ENCODE measurements around the gene CAMKMT.

The CAMKMT gene

DNA sequence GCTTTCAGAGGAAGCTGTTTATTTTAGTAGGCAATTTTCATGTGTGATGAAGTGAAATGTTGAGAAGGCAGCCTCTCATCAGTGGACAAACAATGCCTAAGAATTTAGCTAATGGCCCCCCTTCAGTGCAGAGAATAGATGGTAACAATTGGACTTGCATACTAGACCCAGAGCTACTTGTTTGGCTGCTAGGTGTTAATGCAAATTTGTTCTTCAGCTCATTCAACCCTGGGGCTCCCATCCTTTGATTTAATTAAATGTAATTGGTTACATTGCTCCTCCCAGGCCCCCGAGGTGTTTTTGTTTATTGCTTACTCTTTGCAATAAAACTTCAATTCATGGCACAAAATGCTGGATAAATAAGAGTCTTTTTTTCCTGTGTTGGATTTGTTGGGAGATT, 68.6 kb downstream of the CAMKMT start:
- DNase-seq (ENCODE audit: low read depth): no peak
- TF ChIP-seq, protein P1, sequence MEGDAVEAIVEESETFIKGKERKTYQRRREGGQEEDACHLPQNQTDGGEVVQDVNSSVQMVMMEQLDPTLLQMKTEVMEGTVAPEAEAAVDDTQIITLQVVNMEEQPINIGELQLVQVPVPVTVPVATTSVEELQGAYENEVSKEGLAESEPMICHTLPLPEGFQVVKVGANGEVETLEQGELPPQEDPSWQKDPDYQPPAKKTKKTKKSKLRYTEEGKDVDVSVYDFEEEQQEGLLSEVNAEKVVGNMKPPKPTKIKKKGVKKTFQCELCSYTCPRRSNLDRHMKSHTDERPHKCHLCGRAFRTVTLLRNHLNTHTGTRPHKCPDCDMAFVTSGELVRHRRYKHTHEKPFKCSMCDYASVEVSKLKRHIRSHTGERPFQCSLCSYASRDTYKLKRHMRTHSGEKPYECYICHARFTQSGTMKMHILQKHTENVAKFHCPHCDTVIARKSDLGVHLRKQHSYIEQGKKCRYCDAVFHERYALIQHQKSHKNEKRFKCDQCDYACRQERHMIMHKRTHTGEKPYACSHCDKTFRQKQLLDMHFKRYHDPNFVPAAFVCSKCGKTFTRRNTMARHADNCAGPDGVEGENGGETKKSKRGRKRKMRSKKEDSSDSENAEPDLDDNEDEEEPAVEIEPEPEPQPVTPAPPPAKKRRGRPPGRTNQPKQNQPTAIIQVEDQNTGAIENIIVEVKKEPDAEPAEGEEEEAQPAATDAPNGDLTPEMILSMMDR (IDR thresholded peaks at IDR 0.05; ENCODE audit: low read depth, low read length, missing control alignments): no peak
- no peak overlapping the region for H3K4me3 ChIP-seq (ENCODE audit: low read depth, low read length)

DNA sequence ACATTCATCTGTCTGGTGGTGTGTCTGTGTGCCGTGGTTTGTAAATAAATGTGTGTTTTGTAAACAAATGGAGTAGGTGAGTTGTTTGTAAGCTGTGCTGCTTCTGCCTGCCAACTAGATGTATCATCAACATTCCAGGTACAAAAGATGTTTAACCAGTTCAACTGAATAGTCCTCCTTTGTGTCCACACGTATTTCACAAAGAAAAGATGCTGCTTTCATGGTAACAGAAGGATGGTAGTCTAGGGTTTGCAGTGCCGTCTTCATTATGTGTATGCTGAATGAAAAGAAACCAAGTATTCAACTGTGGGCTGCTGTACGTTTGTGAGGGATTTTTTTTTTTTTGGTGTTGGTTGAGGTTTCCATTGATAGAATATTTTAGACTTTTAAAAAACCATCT, 72.1 kb downstream of the CAMKMT start:
- DNase-seq (ENCODE audit: low read depth): no peak
- TF ChIP-seq, protein P1 (IDR thresholded peaks at IDR 0.05; ENCODE audit: low read depth, low read length, missing control alignments): no peak
- no peak overlapping the region for H3K4me3 ChIP-seq (ENCODE audit: low read depth, low read length)

GRCh38 chr2:44441200-44441599, 79.5 kb downstream of the CAMKMT start:
- DNase-seq (ENCODE audit: low read depth): no peak
- TF ChIP-seq, protein P1 (IDR thresholded peaks at IDR 0.05; ENCODE audit: low read depth, low read length, missing control alignments): no peak
- H3K4me3 ChIP-seq (ENCODE audit: low read depth, low read length): no peak overlapping the region

DNA sequence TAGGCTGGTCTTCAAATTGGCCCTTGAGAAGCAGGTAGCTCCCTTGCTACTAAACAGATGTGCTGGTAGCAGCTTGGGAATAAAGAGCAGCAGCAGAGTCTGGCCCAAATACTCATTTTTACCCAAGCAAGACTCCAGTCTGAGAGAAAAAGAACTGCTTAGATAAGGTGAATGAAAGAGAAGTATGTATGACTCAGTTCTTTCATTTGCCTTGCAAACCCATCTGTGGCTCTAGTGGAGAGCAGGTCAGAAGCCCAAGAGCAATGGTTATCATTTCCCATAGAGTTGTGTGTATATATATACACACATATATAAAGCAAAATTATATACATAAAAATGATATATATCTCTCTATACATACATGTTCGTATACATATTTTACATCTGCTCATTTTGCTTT, 80.3 kb downstream of the CAMKMT start:
- no peak overlapping the region for H3K4me3 ChIP-seq (ENCODE audit: low read depth, low read length)
- TF ChIP-seq, protein P1 (IDR thresholded peaks at IDR 0.05; ENCODE audit: low read depth, low read length, missing control alignments): no peak
- DNase-seq (ENCODE audit: low read depth): no peak

GRCh38 chr2:44443517-44443916, 81.8 kb downstream of the CAMKMT start:
- TF ChIP-seq, protein P1 (IDR thresholded peaks at IDR 0.05; ENCODE audit: low read depth, low read length, missing control alignments): no peak

DNA sequence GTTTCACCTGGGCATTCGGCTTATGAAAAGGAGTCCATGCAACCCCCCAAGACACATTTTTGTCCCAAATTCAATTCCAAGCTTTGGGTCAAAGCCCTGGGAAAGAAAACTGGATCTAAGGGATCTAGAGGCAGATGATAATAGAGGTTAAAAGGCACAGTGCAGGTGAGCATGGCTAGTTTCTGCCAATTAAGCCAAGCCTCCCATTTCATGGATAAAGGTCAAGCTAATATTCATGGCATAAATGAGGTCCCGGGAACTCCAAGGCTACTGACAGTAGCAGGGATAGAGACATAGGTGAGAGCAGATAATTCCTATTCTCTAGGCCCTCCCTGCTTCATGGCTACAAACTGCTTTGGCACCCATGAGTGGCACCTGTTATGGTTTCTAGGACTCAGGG, 83.1 kb downstream of the CAMKMT start:
- no peak overlapping the region for H3K4me3 ChIP-seq (ENCODE audit: low read depth, low read length)
- DNase-seq (ENCODE audit: low read depth): no peak
- TF ChIP-seq, protein P1 (IDR thresholded peaks at IDR 0.05; ENCODE audit: low read depth, low read length, missing control alignments): no peak

More at GRCh38 chr2:44443517-44443916, 81.8 kb downstream of the CAMKMT start:
- no peak overlapping the region for H3K4me3 ChIP-seq (ENCODE audit: low read depth, low read length)
- no peak for DNase-seq (ENCODE audit: low read depth)

- TF ChIP-seq, protein P1 (IDR thresholded peaks at IDR 0.05; ENCODE audit: low read depth, low read length, missing control alignments): no peak
- no peak overlapping the region for H3K4me3 ChIP-seq (ENCODE audit: low read depth, low read length)
- no peak for DNase-seq (ENCODE audit: low read depth)
Measured at GRCh38 chr2:44448860-44449527, 87.2 kb downstream of the CAMKMT start.

Data from GM12864 (cell line).